Right atrium auricular region (tissue), 2 donors: ENCODE results near the gene TCEAL6. TPM values are rescaled to one million over a fixed set of nuclear protein-coding genes. Genes with fewer than 3 reads are reported as not detected.
A peak's percentile ranks its signal among the peaks of the same experiment; 100 is the strongest.
"Not testable (repeated sequence)": the region's sequence is repeated elsewhere in the genome, so short reads cannot be mapped to it uniquely, and the experiment has no call there.

Source experiments
- DNase-seq: peaks from one replicate; pipeline ENCODE4 v3.0.0-alpha.2; 2019; ENCODE audit warnings: low spot score
- H3K27ac ChIP-seq, 2 donors: fragments of 200-600 bp; sonication (generic); 1 replicate in 1 of 2; 2 replicates in 1 of 2; pipeline ENCODE4 v1.5.1; 2016 to 2019
- H3K27me3 ChIP-seq, 2 donors: fragments of 200-600 bp; sonication (generic); one replicate each; pipeline versions ENCODE4 v1.5.1 to v1.6.0; 2017 to 2019
- H3K36me3 ChIP-seq: fragments of 200-600 bp; sonication (generic); one replicate; pipeline ENCODE4 v1.5.1; 2016
- H3K4me1 ChIP-seq, 2 donors: fragments of 200-600 bp; sonication (generic); one replicate each; pipeline versions ENCODE4 v1.5.1 to v1.6.0; 2017 to 2019
- H3K4me3 ChIP-seq, 2 donors: fragments of 200-600 bp; sonication (generic); 1 replicate in 1 of 2; 2 replicates in 1 of 2; pipeline ENCODE4 v1.5.1; 2017 to 2019; ENCODE audit warnings: mild to moderate bottlenecking in 1 of 2, moderate library complexity in 1 of 2
- H3K9me3 ChIP-seq, 2 donors: fragments of 200-600 bp; sonication (generic); one replicate each; pipeline ENCODE4 v1.5.1; 2019
- total RNA-seq, 2 donors: library from RNA; depleted of rRNA; stranded (reverse); fragments of >200 nt; gene quantifications; one replicate each; pipeline ENCODE4 v1.1.0, GENCODE V29; 2016
- TF ChIP-seq, protein P1 (sequence below), 2 donors: fragments of 200-600 bp; sonication (generic); IDR thresholded peaks; one replicate each; pipeline ENCODE4 v1.5.1; 2019; ENCODE audit warnings: antibody characterized with exemption in 2 of 2

TCEAL6 gene
- 1 to 10 TPM in 1 of 2 donors, not detected in 1; 1.1 TPM for total RNA-seq

GRCh38 chrX:102142274-102142673 is at the start of gene TCEAL6:
TCEAL6 (minus strand) TSS chrX:102142481.
- not testable (repeated sequence) for DNase-seq, H3K4me1 ChIP-seq, H3K9me3 ChIP-seq, H3K27ac ChIP-seq, H3K4me3 ChIP-seq, H3K27me3 ChIP-seq, H3K36me3 ChIP-seq

- TF ChIP-seq, protein P1, sequence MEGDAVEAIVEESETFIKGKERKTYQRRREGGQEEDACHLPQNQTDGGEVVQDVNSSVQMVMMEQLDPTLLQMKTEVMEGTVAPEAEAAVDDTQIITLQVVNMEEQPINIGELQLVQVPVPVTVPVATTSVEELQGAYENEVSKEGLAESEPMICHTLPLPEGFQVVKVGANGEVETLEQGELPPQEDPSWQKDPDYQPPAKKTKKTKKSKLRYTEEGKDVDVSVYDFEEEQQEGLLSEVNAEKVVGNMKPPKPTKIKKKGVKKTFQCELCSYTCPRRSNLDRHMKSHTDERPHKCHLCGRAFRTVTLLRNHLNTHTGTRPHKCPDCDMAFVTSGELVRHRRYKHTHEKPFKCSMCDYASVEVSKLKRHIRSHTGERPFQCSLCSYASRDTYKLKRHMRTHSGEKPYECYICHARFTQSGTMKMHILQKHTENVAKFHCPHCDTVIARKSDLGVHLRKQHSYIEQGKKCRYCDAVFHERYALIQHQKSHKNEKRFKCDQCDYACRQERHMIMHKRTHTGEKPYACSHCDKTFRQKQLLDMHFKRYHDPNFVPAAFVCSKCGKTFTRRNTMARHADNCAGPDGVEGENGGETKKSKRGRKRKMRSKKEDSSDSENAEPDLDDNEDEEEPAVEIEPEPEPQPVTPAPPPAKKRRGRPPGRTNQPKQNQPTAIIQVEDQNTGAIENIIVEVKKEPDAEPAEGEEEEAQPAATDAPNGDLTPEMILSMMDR (IDR thresholded peaks at IDR 0.05), result no peak
- Histone ChIP-seq H3K4me1 (no peaks in the 10 kb centered on the region), H3K27me3 (no peaks in the 10 kb centered on the region), H3K4me3 (no peak overlapping the region), H3K9me3 (peaks cover 0 to 9% of the 10 kb centered on the region in 2 donors), H3K36me3 (no peaks in the 10 kb centered on the region), H3K27ac (no peak overlapping the region)
- no peak for DNase-seq
Measured at GRCh38 chrX:102185967-102186720, 43.9 kb upstream of the TCEAL6 start.

DNA sequence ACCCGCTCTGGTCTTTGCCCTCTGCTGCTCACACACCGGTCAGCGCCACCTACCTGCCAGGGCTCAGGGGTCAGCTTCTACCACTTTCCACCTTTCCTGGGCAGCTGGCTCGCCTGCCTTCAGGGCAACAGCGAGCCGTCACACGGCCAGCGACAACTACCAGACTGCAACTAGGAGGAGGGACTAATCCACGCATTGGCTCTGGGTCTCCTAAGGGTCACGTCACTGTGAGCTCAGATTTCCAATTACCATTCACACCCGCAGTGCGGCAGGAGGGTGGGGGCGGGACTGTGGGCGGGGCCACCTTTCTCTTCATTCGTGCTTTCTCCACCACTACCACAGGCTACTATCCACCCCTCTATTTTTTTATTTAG is 13.5 kb upstream of the TCEAL6 start, which contains the start of gene BEX5:
BEX5 (minus strand) TSS at position 172 of the 374 bp plus-strand sequence. CDS start 1,712 bp downstream, outside the sequence.
- no peaks in the 10 kb centered on the region for H3K27me3 ChIP-seq
- TF ChIP-seq, protein P1 (IDR thresholded peaks at IDR 0.05), result no peak
- peak within 1 kb of the TSS; percentile 32 to 43 for H3K4me3 ChIP-seq
- no peaks in the 10 kb centered on the region for H3K36me3 ChIP-seq
- DNase-seq, result no peak
- no peaks in the 10 kb centered on the region for H3K9me3 ChIP-seq
- no peaks in the 10 kb centered on the region for H3K4me1 ChIP-seq
- peak within 1 kb of the TSS in 1 of 2 donors; percentile 62 for H3K27ac ChIP-seq

DNA sequence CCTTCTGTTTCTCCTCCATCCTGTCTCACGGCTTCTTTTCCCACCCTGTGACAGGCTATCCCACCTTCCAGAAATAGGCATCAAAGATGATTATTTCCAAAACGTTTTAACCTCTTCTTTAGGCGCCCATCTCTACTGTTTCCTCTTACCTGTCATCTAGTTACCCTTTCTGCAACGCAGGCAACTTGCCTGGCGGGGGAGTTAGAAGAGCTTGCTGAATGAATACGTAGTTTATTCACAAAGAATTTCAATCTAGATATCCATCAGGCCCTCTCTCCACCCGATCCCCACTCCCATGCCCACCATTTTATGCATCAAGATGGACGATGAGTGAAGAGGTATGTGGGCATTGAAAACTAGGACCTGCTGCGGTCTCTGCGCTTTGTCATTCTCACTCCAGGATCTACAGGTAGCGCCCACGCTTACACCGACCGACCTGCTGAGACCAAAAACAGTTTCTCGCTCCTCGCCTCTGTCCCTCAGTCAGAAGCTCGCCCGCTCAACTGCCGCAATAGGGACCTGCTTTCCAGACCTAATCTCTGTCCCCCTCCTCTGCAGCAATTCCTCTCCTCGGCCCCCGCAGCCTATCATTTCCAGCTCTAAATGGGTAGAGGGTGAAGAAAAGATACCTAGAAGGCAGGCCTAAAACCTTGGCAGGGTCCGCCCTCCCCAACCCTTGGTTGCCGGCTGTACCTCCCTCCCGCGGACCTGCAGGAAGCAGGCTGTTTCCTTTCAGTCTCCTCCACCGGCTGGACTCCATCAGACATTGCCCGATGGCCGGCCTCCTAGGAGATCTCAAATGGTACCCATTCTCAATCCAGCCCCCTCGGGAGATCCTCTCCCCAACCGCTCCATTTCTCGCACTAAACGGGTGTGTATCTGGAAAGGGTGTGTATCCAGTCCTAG is 12.9 kb upstream of the TCEAL6 start:
- TF ChIP-seq, protein P1 (IDR thresholded peaks at IDR 0.05), result no peak
- peak overlapping the region; percentile 32 to 43 for H3K4me3 ChIP-seq
- peak overlapping the region in 1 of 2 donors; percentile 62 for H3K27ac ChIP-seq
- H3K9me3 ChIP-seq, result no peaks in the 10 kb centered on the region
- H3K4me1 ChIP-seq, result no peaks in the 10 kb centered on the region
- no peaks in the 10 kb centered on the region for H3K27me3 ChIP-seq
- DNase-seq, result no peak
- H3K36me3 ChIP-seq, result no peaks in the 10 kb centered on the region

- Histone ChIP-seq H3K36me3 (no peaks in the 10 kb centered on the region), H3K27ac (no peak overlapping the region), H3K4me3 (peak overlapping the region in 1 of 2 donors; percentile 43), H3K4me1 (no peaks in the 10 kb centered on the region), H3K27me3 (no peaks in the 10 kb centered on the region), H3K9me3 (no peaks in the 10 kb centered on the region)
- TF ChIP-seq, protein P1 (IDR thresholded peaks at IDR 0.05), result peak in 1 of 2 donors; percentile 42
- no peak for DNase-seq
Measured at GRCh38 chrX:102154218-102154860, 12.1 kb upstream of the TCEAL6 start.

- not testable (repeated sequence) for DNase-seq, H3K9me3 ChIP-seq, H3K4me1 ChIP-seq, H3K4me3 ChIP-seq, H3K27ac ChIP-seq, H3K36me3 ChIP-seq, H3K27me3 ChIP-seq
Measured at GRCh38 chrX:102141631-102142030, 650 bp downstream of the TCEAL6 start.

- H3K27me3 ChIP-seq, H3K4me3 ChIP-seq, H3K4me1 ChIP-seq, H3K9me3 ChIP-seq, H3K27ac ChIP-seq, H3K36me3 ChIP-seq, DNase-seq: not testable (repeated sequence)
Measured at GRCh38 chrX:102140876-102141275, 1.4 kb downstream of the TCEAL6 start.
